Measurements from ENCODE around the gene TP53BP2. TPM values are rescaled to one million over a fixed set of nuclear protein-coding genes. Genes with fewer than 3 reads are reported as not detected.

Gene TP53BP2
- total RNA-seq, 2 donors from 2014 or later = 54.6 to 58.1 TPM

- Mint-ChIP-seq H3K4me3 (no peak overlapping the region), H3K9me3 (no peaks in the 10 kb centered on the region), H3K36me3 (ENCODE audit: insufficient read depth in 2 of 2) (no peaks in the 10 kb centered on the region), H3K27ac (no peak overlapping the region), H3K4me1 (ENCODE audit: low read depth) (no peaks in the 10 kb centered on the region), H3K27me3 (ENCODE audit: low read depth) (no peaks in the 10 kb centered on the region)
- ATAC-seq (replicated peaks in 1 of 2) (no peak), DNase-seq (no peak)
Observed at GRCh38 chr1:223755992-223756775, 89.6 kb downstream of the TP53BP2 start.

DNA sequence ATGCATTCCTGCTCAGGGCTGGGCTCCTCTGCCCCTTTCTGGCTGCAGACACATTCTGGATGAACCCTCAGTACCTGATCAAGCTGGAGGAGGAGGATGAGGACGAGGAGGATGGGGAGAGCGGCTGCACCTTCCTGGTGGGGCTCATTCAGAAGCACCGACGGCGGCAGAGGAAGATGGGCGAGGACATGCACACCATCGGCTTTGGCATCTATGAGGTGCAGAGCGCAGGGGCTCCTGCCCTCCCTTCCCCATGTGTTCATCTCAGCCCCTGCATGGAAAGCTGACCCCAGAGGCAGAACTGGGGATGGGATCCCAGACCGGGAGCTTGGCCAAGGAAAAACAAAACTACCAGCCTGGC, 90.3 kb downstream of the TP53BP2 start:
- DNase-seq = no peak
- Mint-ChIP-seq H3K9me3 (no peaks in the 10 kb centered on the region), H3K4me3 (no peak overlapping the region), H3K4me1 (ENCODE audit: low read depth) (no peaks in the 10 kb centered on the region), H3K27ac (no peak overlapping the region), H3K27me3 (ENCODE audit: low read depth) (no peaks in the 10 kb centered on the region), H3K36me3 (ENCODE audit: insufficient read depth in 2 of 2) (no peaks in the 10 kb centered on the region)
- no peak for ATAC-seq (replicated peaks in 1 of 2)

- no peaks in the 10 kb centered on the region for H3K4me1 Mint-ChIP-seq (ENCODE audit: low read depth)
- ATAC-seq (replicated peaks in 1 of 2) (no peak), DNase-seq (no peak)
- peaks cover 0 to 3% of the 10 kb centered on the region in 2 donors for H3K36me3 Mint-ChIP-seq (ENCODE audit: insufficient read depth in 2 of 2)
- H3K27ac Mint-ChIP-seq = peak overlapping the region; percentile 16
- no peak overlapping the region for H3K4me3 Mint-ChIP-seq
- no peaks in the 10 kb centered on the region for H3K9me3 Mint-ChIP-seq
- H3K27me3 Mint-ChIP-seq (ENCODE audit: low read depth) = no peaks in the 10 kb centered on the region
Observed at GRCh38 chr1:223754681-223755431, 90.9 kb downstream of the TP53BP2 start.

DNA sequence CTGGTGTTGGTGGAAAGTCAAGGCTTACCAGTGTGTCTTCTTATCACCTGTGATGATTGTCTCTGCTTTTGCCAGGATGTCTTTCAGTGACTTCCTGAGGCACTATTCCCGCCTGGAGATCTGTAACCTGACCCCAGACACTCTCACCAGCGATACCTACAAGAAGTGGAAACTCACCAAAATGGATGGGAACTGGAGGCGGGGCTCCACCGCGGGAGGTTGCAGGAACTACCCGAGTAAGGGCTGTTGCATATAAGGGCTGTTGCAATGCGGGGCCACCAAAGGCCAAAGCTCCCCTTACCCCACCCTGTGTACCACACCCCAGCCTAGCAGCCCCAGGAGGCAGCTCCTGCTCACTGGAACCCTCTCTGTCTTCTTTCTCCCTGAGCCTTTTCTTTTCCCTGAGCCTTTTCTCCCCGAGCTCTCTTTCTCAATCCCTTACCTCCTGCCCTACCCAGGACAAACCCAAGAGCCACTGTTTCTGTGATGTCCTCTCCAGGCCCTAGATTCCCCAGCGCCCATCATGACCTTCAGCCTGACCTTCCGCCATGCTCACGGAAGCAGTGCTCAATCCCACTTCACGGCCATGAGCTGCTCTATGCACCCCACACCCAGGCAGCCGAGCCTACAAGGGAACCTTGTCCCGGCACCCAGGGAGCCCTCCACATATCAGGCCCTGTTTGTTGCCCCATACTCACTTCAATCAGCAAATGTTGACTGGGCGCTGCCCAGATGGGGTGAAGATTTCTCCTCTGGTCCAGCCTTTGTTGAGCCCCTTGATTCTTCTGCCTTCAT, 92.8 kb downstream of the TP53BP2 start:
- Mint-ChIP-seq H3K36me3 (ENCODE audit: insufficient read depth in 2 of 2) (peaks cover 0 to 3% of the 10 kb centered on the region in 2 donors), H3K4me3 (no peak overlapping the region), H3K27me3 (ENCODE audit: low read depth) (no peaks in the 10 kb centered on the region), H3K9me3 (no peaks in the 10 kb centered on the region), H3K27ac (no peak overlapping the region), H3K4me1 (ENCODE audit: low read depth) (peaks cover 5% of the 10 kb centered on the region)
- DNase-seq (no peak), ATAC-seq (replicated peaks in 1 of 2) (no peak)

DNA sequence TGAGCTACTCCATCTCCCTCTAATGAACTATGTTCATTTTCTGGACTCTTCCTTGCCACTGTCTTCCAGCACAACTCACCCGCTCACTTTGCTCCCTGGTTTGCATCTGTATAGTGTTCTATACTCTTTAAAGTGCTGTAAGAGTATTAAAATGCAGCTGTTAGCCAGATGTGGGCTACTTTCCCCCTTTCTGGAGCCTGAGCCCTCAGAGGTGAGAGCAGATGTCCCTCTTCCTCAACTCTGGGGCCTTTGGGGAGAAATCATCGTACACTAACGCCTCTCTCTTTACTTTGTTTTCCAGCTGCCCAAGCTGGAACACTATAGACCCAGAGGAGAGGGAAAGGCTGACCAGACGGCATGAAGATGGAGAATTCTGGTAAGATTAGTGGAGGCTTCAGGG, 94.1 kb downstream of the TP53BP2 start:
- DNase-seq (no peak), ATAC-seq (replicated peaks in 1 of 2) (no peak)
- H3K27ac Mint-ChIP-seq = no peak overlapping the region
- H3K4me1 Mint-ChIP-seq (ENCODE audit: low read depth) = peaks cover 14% of the 10 kb centered on the region
- H3K27me3 Mint-ChIP-seq (ENCODE audit: low read depth) = no peaks in the 10 kb centered on the region
- peaks cover 1 to 9% of the 10 kb centered on the region in 2 donors for H3K36me3 Mint-ChIP-seq (ENCODE audit: insufficient read depth in 2 of 2)
- H3K9me3 Mint-ChIP-seq = no peaks in the 10 kb centered on the region
- no peak overlapping the region for H3K4me3 Mint-ChIP-seq

GRCh38 chr1:223750730-223751570, 94.8 kb downstream of the TP53BP2 start:
- ATAC-seq (replicated peaks in 1 of 2) (no peak), DNase-seq (no peak)
- Mint-ChIP-seq H3K27ac (no peak overlapping the region), H3K27me3 (ENCODE audit: low read depth) (no peaks in the 10 kb centered on the region), H3K4me3 (no peak overlapping the region), H3K9me3 (no peaks in the 10 kb centered on the region), H3K4me1 (ENCODE audit: low read depth) (peaks cover 14% of the 10 kb centered on the region), H3K36me3 (ENCODE audit: insufficient read depth in 2 of 2) (peaks cover 1 to 9% of the 10 kb centered on the region in 2 donors)

- peaks cover 1 to 9% of the 10 kb centered on the region in 2 donors for H3K36me3 Mint-ChIP-seq (ENCODE audit: insufficient read depth in 2 of 2)
- ATAC-seq (replicated peaks in 1 of 2) = peak; percentile 67 to 69
- H3K27ac Mint-ChIP-seq = peak overlapping the region; percentile 77
- H3K9me3 Mint-ChIP-seq = no peaks in the 10 kb centered on the region
- H3K4me3 Mint-ChIP-seq = peak overlapping the region; percentile 80 to 81
- peaks cover 14% of the 10 kb centered on the region for H3K4me1 Mint-ChIP-seq (ENCODE audit: low read depth)
- H3K27me3 Mint-ChIP-seq (ENCODE audit: low read depth) = no peaks in the 10 kb centered on the region
- peak; percentile 61 to 76 for DNase-seq
Observed at GRCh38 chr1:223748773-223749733, 96.7 kb downstream of the TP53BP2 start.

- H3K4me3 Mint-ChIP-seq = peak overlapping the region; percentile 80 to 81
- no peak overlapping the region for H3K27ac Mint-ChIP-seq
- H3K27me3 Mint-ChIP-seq (ENCODE audit: low read depth) = no peaks in the 10 kb centered on the region
- peak; percentile 65 to 84 for ATAC-seq (replicated peaks in 1 of 2)
- peaks cover 1 to 9% of the 10 kb centered on the region in 2 donors for H3K36me3 Mint-ChIP-seq (ENCODE audit: insufficient read depth in 2 of 2)
- H3K4me1 Mint-ChIP-seq (ENCODE audit: low read depth) = peaks cover 14% of the 10 kb centered on the region
- H3K9me3 Mint-ChIP-seq = no peaks in the 10 kb centered on the region
- DNase-seq = peak; percentile 41 to 45
Observed at GRCh38 chr1:223748405-223748772, 97.4 kb downstream of the TP53BP2 start.

DNA sequence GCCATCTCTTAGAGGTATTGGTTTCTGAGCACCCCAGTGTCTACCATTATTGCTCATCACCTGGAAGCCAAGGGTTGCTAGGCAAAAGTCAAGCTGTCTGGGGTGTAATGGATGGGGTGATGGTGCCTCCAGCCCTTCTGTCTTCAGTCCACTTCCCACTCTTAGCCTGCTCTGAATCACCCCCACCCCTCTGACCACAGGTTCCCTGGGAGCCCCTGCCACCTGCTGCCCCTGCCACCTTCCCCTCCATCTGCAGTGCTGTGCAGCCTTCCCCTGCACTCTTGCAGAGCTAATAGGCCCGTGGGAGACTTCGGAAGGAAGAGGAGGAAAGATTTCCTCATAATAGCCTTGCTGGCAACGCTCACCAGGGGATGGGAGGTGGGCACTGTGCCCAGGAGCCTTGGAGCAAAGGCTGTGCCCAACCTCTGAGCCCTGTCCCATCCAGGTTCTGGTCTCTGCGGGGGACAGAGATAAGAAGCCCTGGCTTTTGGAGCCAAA, 97.9 kb downstream of the TP53BP2 start:
- DNase-seq (peak; percentile 17 to 25), ATAC-seq (replicated peaks in 1 of 2) (peak; percentile 61 to 65)
- Mint-ChIP-seq H3K27ac (no peak overlapping the region), H3K9me3 (no peaks in the 10 kb centered on the region), H3K4me3 (peak overlapping the region; percentile 80 to 81), H3K36me3 (ENCODE audit: insufficient read depth in 2 of 2) (peaks cover 1 to 9% of the 10 kb centered on the region in 2 donors), H3K27me3 (ENCODE audit: low read depth) (no peaks in the 10 kb centered on the region), H3K4me1 (ENCODE audit: low read depth) (peaks cover 14% of the 10 kb centered on the region)

DNA sequence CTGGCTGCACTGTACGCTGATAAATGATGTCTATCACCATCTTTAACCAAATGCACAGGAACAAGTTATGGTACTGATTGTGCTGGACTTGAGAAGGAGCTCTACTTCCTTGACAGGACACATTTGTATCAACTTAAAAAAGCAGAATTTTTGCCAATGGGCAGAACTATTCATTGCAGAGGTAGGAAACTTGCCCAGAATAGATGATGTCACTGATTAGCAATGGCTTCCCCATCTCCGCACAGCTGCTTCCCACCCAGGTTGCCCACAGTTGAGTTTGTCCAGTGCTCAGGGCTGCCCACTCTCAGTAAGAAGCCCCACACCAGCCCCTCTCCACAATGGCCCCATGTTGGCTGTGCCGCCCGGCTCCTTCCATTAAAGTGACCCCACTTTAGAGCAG, 100.0 kb downstream of the TP53BP2 start:
- Mint-ChIP-seq H3K27me3 (ENCODE audit: low read depth) (no peaks in the 10 kb centered on the region), H3K4me1 (ENCODE audit: low read depth) (peaks cover 14% of the 10 kb centered on the region), H3K4me3 (no peak overlapping the region), H3K9me3 (no peaks in the 10 kb centered on the region), H3K27ac (no peak overlapping the region), H3K36me3 (ENCODE audit: insufficient read depth in 2 of 2) (peaks cover 1 to 9% of the 10 kb centered on the region in 2 donors)
- DNase-seq (no peak), ATAC-seq (replicated peaks in 1 of 2) (no peak)

DNA sequence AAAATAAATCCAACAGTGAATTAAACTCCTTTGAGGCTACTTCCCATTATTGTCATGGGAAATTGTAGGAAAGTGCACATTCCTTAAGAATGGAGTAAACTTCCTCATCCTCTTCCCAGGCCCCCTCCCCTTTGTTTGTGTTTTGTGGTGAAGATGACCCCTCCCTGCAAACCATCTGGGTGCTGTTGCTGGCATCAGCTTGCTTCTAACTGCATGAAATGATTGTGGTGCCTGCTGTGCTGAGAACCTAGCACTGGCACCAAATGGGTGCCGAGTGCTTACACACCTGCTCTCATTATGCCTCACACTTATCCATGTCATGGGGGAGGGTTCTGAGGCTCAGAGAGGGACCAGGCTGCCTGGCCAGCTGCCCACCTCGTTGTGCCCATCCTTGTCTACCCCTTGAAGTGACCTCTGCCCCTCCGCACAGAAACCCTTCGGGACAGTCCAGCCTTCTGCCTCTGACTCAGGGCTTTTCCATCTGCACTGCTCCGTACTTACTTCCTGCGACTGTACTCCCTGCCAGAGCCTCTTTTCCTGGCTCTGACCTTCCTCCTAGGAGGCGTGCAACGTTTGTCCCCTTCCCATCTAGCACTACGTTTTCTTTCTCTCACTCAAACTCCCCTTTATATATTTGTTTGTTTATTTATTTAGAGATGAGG, 102.8 kb downstream of the TP53BP2 start:
- Mint-ChIP-seq H3K4me3 (no peak overlapping the region), H3K36me3 (ENCODE audit: insufficient read depth in 2 of 2) (peaks cover 1 to 6% of the 10 kb centered on the region in 2 donors)
- ATAC-seq (replicated peaks in 1 of 2) = no peak

More for the DNA sequence above, 102.8 kb downstream of the TP53BP2 start:
- Mint-ChIP-seq H3K9me3 (no peaks in the 10 kb centered on the region), H3K4me1 (ENCODE audit: low read depth) (peaks cover 10% of the 10 kb centered on the region), H3K27me3 (ENCODE audit: low read depth) (no peaks in the 10 kb centered on the region), H3K27ac (no peak overlapping the region)
- no peak for DNase-seq

Data from activated T-cell treated with anti-CD3 and anti-CD28 coated beads, Interleukin-2, amount 50 U/mL, for 72 hours (primary cell).